ENCODE data around the gene TNXB. TPM values are rescaled to one million over a fixed set of nuclear protein-coding genes. Genes with fewer than 3 reads are reported as not detected.
A peak's percentile ranks its signal among the peaks of the same experiment; 100 is the strongest.

Gene TNXB
- total RNA-seq, 1 experiment from 2014 or later = 11.5 TPM

GRCh38 chr6:32082935-32083334 is 26.2 kb downstream of the TNXB start:
- CTCF ChIA-PET = no interaction called here
- H3K9me3 ChIP-seq (ENCODE audit: low read depth, low read length, poor library complexity, severe bottlenecking) = no peaks in the 10 kb centered on the region
- H3K4me1 ChIP-seq (ENCODE audit: insufficient read depth, low read length, poor library complexity, severe bottlenecking) = no peaks in the 10 kb centered on the region
- intact Hi-C loops (cut with micrococcal nuclease; ENCODE audit: unreplicated experiment) = no loop called here
- H3K27me3 ChIP-seq (replicated peaks; ENCODE audit: insufficient read depth, low read depth, low read length, poor library complexity) = peaks cover 7% of the 10 kb centered on the region
- no peak for DNase-seq (ENCODE audit: low spot score)
- no peaks in the 10 kb centered on the region for H3K36me3 ChIP-seq (ENCODE audit: insufficient read depth, low read length, poor library complexity, severe bottlenecking)
- no TSS peak for BruUV-seq (replicated peaks)
- H3K4me3 ChIP-seq (ENCODE audit: low read depth, low read length, poor library complexity, severe bottlenecking) = no peak overlapping the region
- TF ChIP-seq EZH2 (IDR thresholded peaks at IDR 0.05; ENCODE audit: borderline replicate concordance, low read depth, low read length, poor library complexity, severe bottlenecking) = no peak
- TF ChIP-seq CTCF (conservative IDR thresholded peaks at IDR 0.05; ENCODE audit: low read depth, low read length) = no peak
- no peak overlapping the region for H3K27ac ChIP-seq (ENCODE audit: low read depth, low read length, poor library complexity, severe bottlenecking)
- POLR2A ChIA-PET (ENCODE audit: low non-redundant PET) = no interaction called here

- DNase-seq (ENCODE audit: low spot score) = no peak
- Histone ChIP-seq H3K27me3 (replicated peaks; ENCODE audit: insufficient read depth, low read depth, low read length, poor library complexity) (peaks cover 7% of the 10 kb centered on the region), H3K4me1 (ENCODE audit: insufficient read depth, low read length, poor library complexity, severe bottlenecking) (no peaks in the 10 kb centered on the region), H3K36me3 (ENCODE audit: insufficient read depth, low read length, poor library complexity, severe bottlenecking) (no peaks in the 10 kb centered on the region), H3K9me3 (ENCODE audit: low read depth, low read length, poor library complexity, severe bottlenecking) (no peaks in the 10 kb centered on the region), H3K4me3 (ENCODE audit: low read depth, low read length, poor library complexity, severe bottlenecking) (no peak overlapping the region), H3K27ac (ENCODE audit: low read depth, low read length, poor library complexity, severe bottlenecking) (no peak overlapping the region)
- CTCF ChIA-PET = no interaction called here
- TF ChIP-seq CTCF (conservative IDR thresholded peaks at IDR 0.05; ENCODE audit: low read depth, low read length) = no peak
- TF ChIP-seq EZH2 (IDR thresholded peaks at IDR 0.05; ENCODE audit: borderline replicate concordance, low read depth, low read length, poor library complexity, severe bottlenecking) = no peak
- intact Hi-C loops (cut with micrococcal nuclease; ENCODE audit: unreplicated experiment) = no loop called here
- BruUV-seq (replicated peaks) = no TSS peak
- POLR2A ChIA-PET (ENCODE audit: low non-redundant PET) = no interaction called here
Measured at GRCh38 chr6:32082478-32082877, 26.7 kb downstream of the TNXB start.

GRCh38 chr6:32081168-32081990 is 27.8 kb downstream of the TNXB start:
- no TSS peak for BruUV-seq (replicated peaks)
- no peak overlapping the region for H3K27ac ChIP-seq (ENCODE audit: low read depth, low read length, poor library complexity, severe bottlenecking)
- TF ChIP-seq CTCF (conservative IDR thresholded peaks at IDR 0.05; ENCODE audit: low read depth, low read length) (no peak), EZH2 (IDR thresholded peaks at IDR 0.05; ENCODE audit: borderline replicate concordance, low read depth, low read length, poor library complexity, severe bottlenecking) (no peak)
- CTCF ChIA-PET = no interaction called here
- intact Hi-C loops (cut with micrococcal nuclease; ENCODE audit: unreplicated experiment) = no loop called here
- DNase-seq (ENCODE audit: low spot score) = peak; percentile 19
- no peak overlapping the region for H3K4me3 ChIP-seq (ENCODE audit: low read depth, low read length, poor library complexity, severe bottlenecking)
- H3K27me3 ChIP-seq (replicated peaks; ENCODE audit: insufficient read depth, low read depth, low read length, poor library complexity) = no peaks in the 10 kb centered on the region
- H3K36me3 ChIP-seq (ENCODE audit: insufficient read depth, low read length, poor library complexity, severe bottlenecking) = no peaks in the 10 kb centered on the region
- no peaks in the 10 kb centered on the region for H3K4me1 ChIP-seq (ENCODE audit: insufficient read depth, low read length, poor library complexity, severe bottlenecking)
- POLR2A ChIA-PET (ENCODE audit: low non-redundant PET) = no interaction called here
- no peaks in the 10 kb centered on the region for H3K9me3 ChIP-seq (ENCODE audit: low read depth, low read length, poor library complexity, severe bottlenecking)
